WI38 (cell line): Measurements from ENCODE around the gene ZBTB25.

Experiments used
- H3K4me3 ChIP-seq: 2 replicates; pipeline ENCODE4 v1.5.1; 2011; ENCODE audit warnings: low read depth, mild to moderate bottlenecking, control low read depth, low read length
- CTCF ChIP-seq: IDR thresholded peaks from 2 replicates; pipeline ENCODE4 v1.5.1; 2012; ENCODE audit warnings: low read depth, mild to moderate bottlenecking, control low read depth, low read length

ZBTB25 gene

GRCh38 chr14:64401949-64402348 lies 101.7 kb downstream of the ZBTB25 start:
- H3K4me3 ChIP-seq = no peak overlapping the region

DNA sequence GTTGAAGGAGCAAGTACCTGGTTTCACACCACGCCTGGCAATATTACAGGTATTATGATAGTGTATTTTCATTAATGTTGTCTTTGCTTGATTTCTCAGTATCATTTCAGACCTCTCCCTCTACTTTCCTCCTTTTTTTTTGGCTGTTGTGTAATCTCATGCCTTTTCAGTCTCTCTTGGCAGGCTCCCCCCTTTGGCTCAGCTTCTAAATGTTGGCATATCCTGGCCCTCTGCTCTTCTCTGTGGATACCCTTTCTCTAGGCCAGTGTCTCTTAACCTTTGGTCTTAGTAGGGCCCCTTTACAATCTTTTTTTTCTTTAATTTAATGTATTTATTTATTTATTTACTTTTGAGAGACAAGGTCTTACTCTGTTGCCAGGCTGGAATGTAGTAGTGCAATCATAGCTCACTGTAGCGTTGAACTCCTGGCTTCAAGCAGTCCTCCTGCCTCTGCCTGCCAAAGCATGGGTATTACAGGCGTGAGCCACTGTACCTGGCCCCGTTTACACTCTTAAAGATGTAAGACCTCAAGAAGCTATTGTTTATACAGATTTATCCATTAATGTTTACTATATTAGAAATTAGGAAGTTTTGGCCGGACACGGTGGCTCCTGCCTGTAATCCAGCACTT lies 102.7 kb downstream of the ZBTB25 start:
- no peak overlapping the region for H3K4me3 ChIP-seq
- TF ChIP-seq CTCF = no peak

More at GRCh38 chr14:64401949-64402348, 101.7 kb downstream of the ZBTB25 start:
- no peak for TF ChIP-seq CTCF
